H1 (cell line): Measurements from ENCODE around the gene PRRG1. TPM values are rescaled to one million over a fixed set of nuclear protein-coding genes. Genes with fewer than 3 reads are reported as not detected.

Source experiments
- ATF3 ChIP-seq: IDR thresholded peaks from 2 replicates; pipeline ENCODE4 v1.6.1; 2011; ENCODE audit warnings: low read depth, mild to moderate bottlenecking, low read length; ENCODE audit not compliant: insufficient read depth
- EP300 ChIP-seq, 2 experiments: IDR thresholded peaks; 1 replicate in 1 of 2; 2 replicates in 1 of 2; pipeline ENCODE4 v1.6.1; 2011 to 2012; ENCODE audit warnings: low read depth in 2 of 2, low read length in 2 of 2, mild to moderate bottlenecking in 2 of 2, borderline replicate concordance in 1 of 2, inconsistent platforms in 1 of 2, moderate library complexity in 1 of 2
- MAFK ChIP-seq: IDR thresholded peaks from 2 replicates; pipeline ENCODE4 v1.6.1; 2012; ENCODE audit warnings: low read depth, mild to moderate bottlenecking, improper control_type of control experiment, low read length
- RXRA ChIP-seq: IDR thresholded peaks from 2 replicates; pipeline ENCODE4 v1.6.1; 2011; ENCODE audit warnings: low read depth, mild to moderate bottlenecking, low read length, moderate library complexity; ENCODE audit not compliant: insufficient read depth
- polyA plus RNA-seq, 7 experiments: library from polyadenylated mRNA; depleted of rRNA in 3 of 7; stranded (reverse) in 5 of 7; unstranded in 2 of 7; fragments of >200 nt in 5 of 7; fragments of 200-250 nt in 2 of 7; gene quantifications; 1 replicate in 5 of 7; 2 replicates in 1 of 7; 4 replicates in 1 of 7; pipeline versions ENCODE4 v1.2.1 to v1.2.3, GENCODE V29; 2011 to 2013; ENCODE audit warnings: missing spikeins in 2 of 7, mixed read lengths in 2 of 7
- total RNA-seq: library from RNA; stranded (reverse); fragmentation: NEBNext Ultra II Directional; extraction: Animal tissue kit (Norgen Biotek cat#: 25700); gene quantifications from 2 replicates; pipeline ENCODE4 v1.2.1, GENCODE V29; 2021

Gene PRRG1
- total and polyA plus RNA-seq, 2 of the 8 experiments (the other 6 are each of a cell fraction or from before 2014, with no cell fraction given): 10.2 to 10.5 TPM

GRCh38 chrX:37332987-37333658 is 16.0 kb upstream of the PRRG1 start (continued):
- no peak for TF ChIP-seq ATF3
- TF ChIP-seq EP300 (IDR thresholded peaks at IDR 0.05; ENCODE audit: borderline replicate concordance in 1 of 2, low read depth in 2 of 2, low read length in 2 of 2): no peak
- TF ChIP-seq RXRA: no peak
- TF ChIP-seq MAFK: no peak
